HG03565 (cell line): ENCODE results near the gene STAC3.

Experiments
- ATAC-seq: cut with Tn5 transposase; IDR thresholded peaks from one replicate; pipeline ENCODE4 v1.9.1; 2021; ENCODE audit warnings: mild to moderate bottlenecking, moderate library complexity; ENCODE audit not compliant: unreplicated experiment

The STAC3 gene

GRCh38 chr12:57224973-57225679 lies 25.9 kb downstream of the STAC3 start:
- ATAC-seq, result no peak

GRCh38 chr12:57224278-57224972 lies 26.6 kb downstream of the STAC3 start:
- no peak for ATAC-seq

GRCh38 chr12:57223191-57224165 lies 27.5 kb downstream of the STAC3 start:
- no peak for ATAC-seq

- ATAC-seq, result no peak
These were observed 28.4 kb downstream of the STAC3 start for GRCh38 chr12:57222286-57223190.

GRCh38 chr12:57221169-57221917 lies 29.6 kb downstream of the STAC3 start:
- no peak for ATAC-seq

- no peak for ATAC-seq
These were observed 30.2 kb downstream of the STAC3 start for GRCh38 chr12:57220770-57221168.

GRCh38 chr12:57219993-57220754 lies 30.8 kb downstream of the STAC3 start:
- no peak for ATAC-seq

GRCh38 chr12:57219205-57219992 lies 31.6 kb downstream of the STAC3 start:
- no peak for ATAC-seq

- ATAC-seq, result no peak
These were observed 32.7 kb downstream of the STAC3 start for GRCh38 chr12:57218030-57218853.

GRCh38 chr12:57216921-57217879 lies 33.8 kb downstream of the STAC3 start:
- ATAC-seq, result no peak

GRCh38 chr12:57216014-57216911 lies 34.7 kb downstream of the STAC3 start, which contains the start of gene NXPH4:
Gene NXPH4 (plus strand): TSS chr12:57216794. CDS start chr12:57216970, 176 bp downstream.
- no peak for ATAC-seq

- ATAC-seq, result no peak
These were observed 35.3 kb downstream of the STAC3 start for GRCh38 chr12:57215668-57216013.

- ATAC-seq, result no peak
These were observed 35.9 kb downstream of the STAC3 start for GRCh38 chr12:57215065-57215464.

- ATAC-seq, result no peak
These were observed 36.6 kb downstream of the STAC3 start for GRCh38 chr12:57214398-57214781.

GRCh38 chr12:57213763-57214397 lies 37.1 kb downstream of the STAC3 start:
- no peak for ATAC-seq
